Sigmoid colon (tissue), 7 donors: ENCODE results near the gene UPP1. TPM values are rescaled to one million over a fixed set of nuclear protein-coding genes. Genes with fewer than 3 reads are reported as not detected.
"Not testable (repeated sequence)": the region's sequence is repeated elsewhere in the genome, so short reads cannot be mapped to it uniquely, and the experiment has no call there.

Experiments used
- DNase-seq: peaks from one replicate; pipeline ENCODE4 v3.0.0-alpha.2; 2019
- H3K27ac ChIP-seq, 4 donors: fragments of 200-600 bp; sonication (generic); one replicate each; pipeline ENCODE4 v1.5.1; 2016 to 2019; ENCODE audit warnings: mild to moderate bottlenecking in 1 of 4
- H3K27me3 ChIP-seq, 3 donors: fragments of 200-600 bp; sonication (generic); one replicate each; pipeline ENCODE4 v1.5.1; 2019; ENCODE audit warnings: mild to moderate bottlenecking in 1 of 3
- H3K36me3 ChIP-seq, 4 donors: fragments of 200-600 bp; sonication (generic); one replicate each; pipeline ENCODE4 v1.5.1; 2016 to 2019
- H3K4me1 ChIP-seq, 4 donors: fragments of 200-600 bp; sonication (generic); one replicate each; pipeline ENCODE4 v1.5.1; 2017 to 2019
- H3K4me3 ChIP-seq, 4 donors: fragments of 200-600 bp; sonication (generic); one replicate each; pipeline ENCODE4 v1.5.1; 2017 to 2019; ENCODE audit warnings: mild to moderate bottlenecking in 2 of 4, moderate library complexity in 1 of 4
- H3K9me3 ChIP-seq, 4 donors: fragments of 200-600 bp in 3 of 4; sonication (generic) in 3 of 4; one replicate each; pipeline versions ENCODE4 v1.5.1 to v1.6.1; 2013 to 2019
- EP300 ChIP-seq, 4 donors: sonication (generic); formaldehyde crosslinking; IDR thresholded peaks; one replicate each; pipeline ENCODE4 v1.6.1; 2017; ENCODE audit warnings: antibody characterized with exemption in 4 of 4
- POLR2A ChIP-seq, 2 donors: fragments of 450-650 bp; IDR thresholded peaks; one replicate each; pipeline ENCODE4 v1.6.1; 2016; ENCODE audit warnings: antibody characterized with exemption in 2 of 2, mild to moderate bottlenecking in 2 of 2, moderate library complexity in 2 of 2
- POLR2AphosphoS5 ChIP-seq, 4 donors: sonication (generic); formaldehyde crosslinking; IDR thresholded peaks; one replicate each; pipeline ENCODE4 v1.6.1; 2017; ENCODE audit warnings: antibody characterized with exemption in 4 of 4
- WGBS, 2 donors: extraction: QIAGEN DNeasy Blood & Tissue Kit; methylation state at CpG; one replicate each; pipeline ENCODE4 v1.1.7; 2013; 5-methylcytosine and 5-hydroxymethylcytosine counted together
- intact Hi-C: fragments of 100-400 bp; cut with DNase I; formaldehyde crosslinking; loops from one replicate; pipeline ENCODE4 v1.15.1; 2023
- polyA plus RNA-seq, 3 donors: library from polyadenylated mRNA; stranded (reverse); fragments of 200-250 nt; gene quantifications; one replicate each; pipeline ENCODE4 v1.2.3, GENCODE V29; 2013
- total RNA-seq, 4 donors: library from RNA; depleted of rRNA; stranded (reverse); fragments of >200 nt; gene quantifications; one replicate each; pipeline ENCODE4 v1.1.0, GENCODE V29; 2016
- TF ChIP-seq, protein P1 (sequence below), 4 experiments: fragments of 450-650 bp in 3 of 4; fragments of 200-600 bp in 1 of 4; IDR thresholded peaks; one replicate each; pipeline ENCODE4 v1.5.1; 2016 to 2019; ENCODE audit warnings: antibody characterized with exemption in 4 of 4, mild to moderate bottlenecking in 3 of 4, moderate library complexity in 2 of 4
- donor health status: healthy with polysubstance abuse.
- donor health status: Bipolar disorder and iron deficiency.
- donor health status: healthy.

The UPP1 gene
- total and polyA plus RNA-seq, 7 donors: 10.2 to 136 (median 17.1) TPM

GRCh38 chr7:48114115-48114514, 25.1 kb downstream of the UPP1 start:
- no peak for DNase-seq
- Histone ChIP-seq H3K9me3 (no peaks in the 10 kb centered on the region), H3K4me3 (no peak overlapping the region), H3K4me1 (no peaks in the 10 kb centered on the region), H3K36me3 (peaks cover 0 to 1% (median 0%) of the 10 kb centered on the region in 4 donors), H3K27me3 (no peaks in the 10 kb centered on the region), H3K27ac (no peak overlapping the region)
- intact Hi-C loops: no loop called here
- 90% methylated on average over 9 of the region's 9 CpGs for WGBS, 2 donors
- TF ChIP-seq EP300 (IDR thresholded peaks at IDR 0.05) (no peak), POLR2AphosphoS5 (IDR thresholded peaks at IDR 0.05) (no peak), POLR2A (IDR thresholded peaks at IDR 0.05) (no peak)
- TF ChIP-seq, protein P1, sequence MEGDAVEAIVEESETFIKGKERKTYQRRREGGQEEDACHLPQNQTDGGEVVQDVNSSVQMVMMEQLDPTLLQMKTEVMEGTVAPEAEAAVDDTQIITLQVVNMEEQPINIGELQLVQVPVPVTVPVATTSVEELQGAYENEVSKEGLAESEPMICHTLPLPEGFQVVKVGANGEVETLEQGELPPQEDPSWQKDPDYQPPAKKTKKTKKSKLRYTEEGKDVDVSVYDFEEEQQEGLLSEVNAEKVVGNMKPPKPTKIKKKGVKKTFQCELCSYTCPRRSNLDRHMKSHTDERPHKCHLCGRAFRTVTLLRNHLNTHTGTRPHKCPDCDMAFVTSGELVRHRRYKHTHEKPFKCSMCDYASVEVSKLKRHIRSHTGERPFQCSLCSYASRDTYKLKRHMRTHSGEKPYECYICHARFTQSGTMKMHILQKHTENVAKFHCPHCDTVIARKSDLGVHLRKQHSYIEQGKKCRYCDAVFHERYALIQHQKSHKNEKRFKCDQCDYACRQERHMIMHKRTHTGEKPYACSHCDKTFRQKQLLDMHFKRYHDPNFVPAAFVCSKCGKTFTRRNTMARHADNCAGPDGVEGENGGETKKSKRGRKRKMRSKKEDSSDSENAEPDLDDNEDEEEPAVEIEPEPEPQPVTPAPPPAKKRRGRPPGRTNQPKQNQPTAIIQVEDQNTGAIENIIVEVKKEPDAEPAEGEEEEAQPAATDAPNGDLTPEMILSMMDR (IDR thresholded peaks at IDR 0.05): no peak

GRCh38 chr7:48114589-48114988, 25.5 kb downstream of the UPP1 start:
- Histone ChIP-seq H3K4me1 (no peaks in the 10 kb centered on the region), H3K27me3 (no peaks in the 10 kb centered on the region), H3K4me3 (no peak overlapping the region), H3K36me3 (no peaks in the 10 kb centered on the region), H3K9me3 (no peaks in the 10 kb centered on the region), H3K27ac (no peak overlapping the region)
- intact Hi-C loops: no loop called here
- DNase-seq: no peak
- WGBS, 2 donors: 93 to 96% methylated on average over 7 of the region's 7 CpGs
- TF ChIP-seq EP300 (IDR thresholded peaks at IDR 0.05) (no peak), POLR2A (IDR thresholded peaks at IDR 0.05) (no peak), POLR2AphosphoS5 (IDR thresholded peaks at IDR 0.05) (no peak)
- TF ChIP-seq, protein P1 (IDR thresholded peaks at IDR 0.05): no peak

DNA sequence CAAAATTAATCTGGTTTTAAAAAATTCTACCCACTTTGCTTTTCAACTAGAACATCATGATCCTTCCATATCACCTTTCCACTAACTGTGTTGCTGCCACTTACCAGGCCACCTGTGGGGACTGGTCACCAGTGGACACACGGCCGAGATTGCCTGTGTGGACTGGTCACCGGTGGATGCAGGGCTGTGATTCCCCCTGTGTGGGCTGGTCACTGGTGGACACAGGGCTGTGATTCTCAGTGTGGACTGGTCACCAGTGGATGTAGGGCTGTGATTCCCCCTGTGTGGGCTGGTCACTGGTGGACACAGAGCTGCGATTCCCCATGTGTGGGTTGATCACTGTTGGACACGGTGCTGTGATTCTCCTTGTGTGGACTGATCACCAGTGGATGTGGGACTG, 27.0 kb downstream of the UPP1 start:
- H3K27me3 ChIP-seq: no peaks in the 10 kb centered on the region
- intact Hi-C loops: no loop called here
- WGBS, 2 donors: 96 to 97% methylated on average over 5 of the region's 5 CpGs
- H3K4me1 ChIP-seq: no peaks in the 10 kb centered on the region
- TF ChIP-seq, protein P1 (IDR thresholded peaks at IDR 0.05): no peak
- TF ChIP-seq POLR2A (IDR thresholded peaks at IDR 0.05) (no peak), POLR2AphosphoS5 (IDR thresholded peaks at IDR 0.05) (no peak), EP300 (IDR thresholded peaks at IDR 0.05) (no peak)
- no peaks in the 10 kb centered on the region for H3K9me3 ChIP-seq
- no peak for DNase-seq
- H3K4me3 ChIP-seq: no peak overlapping the region
- no peaks in the 10 kb centered on the region for H3K36me3 ChIP-seq
- no peak overlapping the region for H3K27ac ChIP-seq

DNA sequence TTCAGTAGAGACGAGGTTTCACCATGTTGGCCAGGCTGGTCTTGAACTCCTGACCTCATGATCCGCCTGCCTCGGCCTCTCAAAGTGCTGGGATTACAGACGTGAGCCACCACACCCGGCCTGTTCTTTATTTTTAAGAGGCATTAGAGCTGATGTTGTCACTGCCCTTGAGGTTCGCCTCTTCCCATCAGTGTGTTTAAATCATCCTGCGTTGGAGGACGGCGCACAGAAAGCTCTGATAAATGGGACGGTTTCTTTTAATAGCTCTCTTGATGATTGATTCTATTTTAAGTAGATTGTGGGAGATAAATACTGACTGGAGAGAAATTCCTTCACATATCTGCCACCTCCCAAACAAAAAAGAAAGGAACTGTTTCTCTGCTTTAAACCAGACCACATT, 29.0 kb downstream of the UPP1 start:
- Histone ChIP-seq H3K4me3 (no peak overlapping the region), H3K4me1 (no peaks in the 10 kb centered on the region), H3K27me3 (no peaks in the 10 kb centered on the region), H3K9me3 (no peaks in the 10 kb centered on the region), H3K36me3 (no peaks in the 10 kb centered on the region), H3K27ac (no peak overlapping the region)
- 79 to 87% methylated on average over 10 of the region's 10 CpGs for WGBS, 2 donors
- intact Hi-C loops: no loop called here
- DNase-seq: no peak
- TF ChIP-seq POLR2A (IDR thresholded peaks at IDR 0.05) (no peak), EP300 (IDR thresholded peaks at IDR 0.05) (no peak), POLR2AphosphoS5 (IDR thresholded peaks at IDR 0.05) (no peak)
- TF ChIP-seq, protein P1 (IDR thresholded peaks at IDR 0.05): no peak

GRCh38 chr7:48120536-48120935, 31.5 kb downstream of the UPP1 start:
- intact Hi-C loops, H3K27me3 ChIP-seq, H3K4me3 ChIP-seq, H3K27ac ChIP-seq, H3K36me3 ChIP-seq, DNase-seq, H3K4me1 ChIP-seq, H3K9me3 ChIP-seq: not testable (repeated sequence)
- 89 to 91% methylated on average over 6 of the region's 6 CpGs for WGBS, 2 donors
